ENCODE data around the gene ZNF366.

DNA sequence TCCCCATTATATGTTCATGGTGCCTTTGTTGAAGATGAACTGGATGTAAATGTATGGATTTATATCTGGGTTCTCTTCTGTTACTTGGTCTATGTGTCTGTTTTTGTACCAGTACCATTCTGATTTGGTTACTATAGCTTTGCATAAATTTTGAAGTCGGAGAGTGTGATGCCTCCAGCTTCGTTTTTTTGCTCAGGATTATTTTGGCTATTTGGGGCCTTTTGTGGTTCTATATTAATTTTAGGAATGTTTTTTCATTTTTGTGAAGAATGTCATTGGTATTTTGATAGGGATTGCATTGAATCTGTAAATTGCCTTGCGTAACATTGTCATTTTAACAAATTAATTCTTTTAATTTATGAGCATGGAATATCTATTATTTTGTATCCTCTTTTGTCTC lies 36.6 kb upstream of the ZNF366 start:
- TF ChIP-seq, protein P1, sequence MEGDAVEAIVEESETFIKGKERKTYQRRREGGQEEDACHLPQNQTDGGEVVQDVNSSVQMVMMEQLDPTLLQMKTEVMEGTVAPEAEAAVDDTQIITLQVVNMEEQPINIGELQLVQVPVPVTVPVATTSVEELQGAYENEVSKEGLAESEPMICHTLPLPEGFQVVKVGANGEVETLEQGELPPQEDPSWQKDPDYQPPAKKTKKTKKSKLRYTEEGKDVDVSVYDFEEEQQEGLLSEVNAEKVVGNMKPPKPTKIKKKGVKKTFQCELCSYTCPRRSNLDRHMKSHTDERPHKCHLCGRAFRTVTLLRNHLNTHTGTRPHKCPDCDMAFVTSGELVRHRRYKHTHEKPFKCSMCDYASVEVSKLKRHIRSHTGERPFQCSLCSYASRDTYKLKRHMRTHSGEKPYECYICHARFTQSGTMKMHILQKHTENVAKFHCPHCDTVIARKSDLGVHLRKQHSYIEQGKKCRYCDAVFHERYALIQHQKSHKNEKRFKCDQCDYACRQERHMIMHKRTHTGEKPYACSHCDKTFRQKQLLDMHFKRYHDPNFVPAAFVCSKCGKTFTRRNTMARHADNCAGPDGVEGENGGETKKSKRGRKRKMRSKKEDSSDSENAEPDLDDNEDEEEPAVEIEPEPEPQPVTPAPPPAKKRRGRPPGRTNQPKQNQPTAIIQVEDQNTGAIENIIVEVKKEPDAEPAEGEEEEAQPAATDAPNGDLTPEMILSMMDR (IDR thresholded peaks at IDR 0.05): no peak
- no peak for TF ChIP-seq POLR2A (IDR thresholded peaks at IDR 0.05)

All from testis (tissue), 2 donors.